Activated CD8-positive, alpha-beta memory T cell treated with anti-CD3 and anti-CD28 coated beads, Interleukin-2, amount 50 U/mL, for 1 hour (primary cell): Measurements from ENCODE around the gene CIRBP.
"Not testable (repeated sequence)": the region's sequence is repeated elsewhere in the genome, so short reads cannot be mapped to it uniquely, and the experiment has no call there.

Experiments
- DNase-seq: peaks from one replicate; pipeline ENCODE4 v3.0.0-alpha.2; 2020; ENCODE audit errors: extremely low read depth

The CIRBP gene

DNA sequence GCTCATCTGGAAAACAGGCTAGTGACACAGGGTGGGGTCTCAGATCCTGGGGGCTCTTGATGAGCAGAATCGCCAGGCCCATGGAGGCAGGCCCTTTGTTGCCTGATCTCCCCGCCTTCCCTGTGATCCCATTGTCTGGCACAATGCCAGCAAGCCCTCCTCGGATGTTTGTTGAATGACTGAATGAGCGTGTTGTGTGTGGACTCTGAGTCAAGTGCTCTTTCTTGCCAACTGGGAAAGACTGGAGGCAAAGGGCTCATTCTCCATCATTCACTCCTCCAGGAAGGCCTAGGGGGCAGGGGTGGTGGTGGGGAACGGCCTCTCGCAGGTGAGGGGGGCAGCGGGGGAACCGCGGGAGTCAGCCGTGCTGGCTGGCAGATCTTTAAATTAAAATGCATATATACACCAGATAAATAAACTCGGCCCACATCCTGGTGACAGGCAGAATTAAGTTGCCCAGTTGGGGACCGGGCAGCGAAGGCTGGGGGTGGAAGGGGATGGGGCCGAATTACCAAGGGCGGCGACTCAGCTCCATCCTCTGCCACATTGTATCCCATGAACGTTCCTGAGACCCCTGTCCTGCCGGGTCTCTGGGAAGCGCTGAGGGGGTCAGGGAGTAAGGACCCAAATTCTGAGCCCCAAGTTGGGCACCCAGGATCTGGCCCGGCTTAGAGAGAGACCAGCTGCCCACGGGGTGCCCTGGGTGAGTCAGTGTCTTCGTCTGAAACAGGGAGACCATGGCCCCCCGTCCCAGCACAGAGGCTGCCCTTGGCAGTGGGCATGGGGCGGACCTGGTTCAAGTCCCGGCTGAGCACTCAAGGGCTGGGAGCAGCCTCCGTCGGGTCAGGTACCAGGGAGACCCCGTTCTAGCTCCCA, 41.1 kb downstream of the CIRBP start:
- DNase-seq: no peak

DNA sequence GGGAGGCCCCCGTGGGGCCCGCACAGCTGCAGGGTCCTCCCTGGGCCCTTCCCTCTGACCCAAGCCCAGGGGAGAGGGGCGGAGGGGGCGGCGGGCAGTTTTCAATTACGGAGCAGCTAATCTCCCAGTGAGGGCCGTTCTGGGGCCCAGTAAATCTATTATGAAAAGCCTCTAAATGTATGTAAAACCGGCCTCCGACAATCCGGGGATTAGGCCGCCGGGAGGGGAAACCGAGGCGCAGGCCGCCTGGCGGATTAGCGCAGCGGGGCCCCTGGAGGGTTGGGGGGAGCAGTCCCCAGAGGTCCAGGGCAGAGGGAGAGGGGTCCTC, 41.7 kb downstream of the CIRBP start:
- DNase-seq: no peak

GRCh38 chr19:1311543-1312091, 42.5 kb downstream of the CIRBP start:
- no peak for DNase-seq

DNA sequence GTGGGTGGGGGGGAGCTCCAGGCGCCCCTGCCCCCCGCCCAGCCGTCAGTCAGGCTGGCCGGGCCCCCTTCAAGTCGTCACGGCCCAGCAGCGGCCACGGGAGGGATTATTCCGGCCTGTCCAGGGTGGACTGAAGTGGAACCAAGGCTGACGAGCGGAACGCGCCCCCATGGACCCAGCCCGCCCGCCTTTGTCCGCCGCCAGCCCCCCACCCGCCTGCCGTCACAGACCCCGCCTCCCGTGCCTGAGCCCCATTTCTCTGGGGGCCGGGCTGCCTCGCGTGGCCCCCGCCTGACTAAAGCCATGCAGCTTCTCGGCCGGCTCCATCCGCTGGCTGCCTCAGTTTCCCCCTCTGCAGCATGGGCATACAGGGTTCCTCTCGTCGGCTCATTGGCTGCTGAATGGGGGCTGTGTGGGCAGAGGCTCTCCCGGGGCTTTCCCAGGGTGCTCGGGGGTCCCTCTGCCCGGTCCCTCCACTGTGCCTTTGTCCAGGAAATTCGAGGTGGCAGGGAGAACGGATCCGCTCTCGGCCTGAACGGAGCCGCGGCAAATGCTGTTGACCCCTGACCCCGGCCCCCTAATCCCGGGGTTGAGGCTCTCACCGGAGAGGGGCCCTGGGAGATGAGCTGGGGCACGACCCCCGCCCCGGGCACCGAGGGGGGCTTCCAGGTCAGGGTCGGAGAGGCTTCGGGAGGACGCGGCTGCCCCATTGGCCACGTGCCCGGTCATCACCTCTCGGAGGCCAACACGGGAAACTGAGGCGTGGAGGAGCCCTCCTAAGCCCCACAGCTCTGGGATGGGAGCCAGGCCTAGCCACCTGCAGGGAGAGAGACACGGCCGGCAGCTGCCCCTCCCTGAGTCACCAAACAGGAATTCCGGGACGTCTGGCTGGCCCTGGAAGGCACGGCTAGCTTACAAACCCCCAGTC, 43.9 kb downstream of the CIRBP start:
- DNase-seq: no peak

- no peak for DNase-seq
Observed at GRCh38 chr19:1313695-1314613, 44.8 kb downstream of the CIRBP start.

GRCh38 chr19:1315470-1316166, 46.5 kb downstream of the CIRBP start:
- DNase-seq: no peak

- DNase-seq: no peak
Observed at GRCh38 chr19:1316466-1316865, 47.3 kb downstream of the CIRBP start.

DNA sequence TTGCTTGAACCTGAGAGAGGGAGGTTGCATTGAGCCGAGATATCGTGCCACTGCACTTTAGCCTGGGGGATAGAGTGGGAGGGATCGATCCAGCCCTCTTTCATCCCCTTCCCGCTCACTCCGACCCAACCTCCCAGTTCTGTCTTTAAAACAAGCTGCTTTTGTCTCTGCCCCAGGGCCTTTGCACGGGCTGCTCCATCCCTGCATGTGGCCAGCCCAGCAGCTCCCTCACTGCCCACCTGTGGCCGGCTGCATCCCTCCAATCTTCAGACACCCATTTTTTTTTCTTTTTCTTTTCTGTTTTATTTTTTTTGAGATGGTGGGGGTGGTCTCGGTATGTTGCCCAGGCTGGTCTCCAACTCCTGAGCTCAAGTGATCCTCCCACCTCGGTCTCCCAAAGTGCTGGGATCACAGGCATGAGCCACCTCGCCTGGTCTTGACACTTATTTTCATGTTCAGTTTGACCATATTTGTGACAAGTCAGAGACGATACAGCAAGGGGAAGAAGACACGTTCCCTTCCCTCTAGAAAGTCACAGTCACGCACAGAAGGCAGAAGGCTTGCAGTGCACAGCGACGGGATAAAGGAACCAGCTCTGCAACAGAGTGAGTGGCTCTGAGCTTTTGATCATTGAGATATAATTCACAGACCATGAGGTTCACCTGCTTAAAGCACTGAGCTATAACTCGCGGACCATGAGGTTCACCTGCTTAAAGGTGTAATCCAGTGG, 48.3 kb downstream of the CIRBP start:
- no peak for DNase-seq

GRCh38 chr19:1318678-1319471, 49.7 kb downstream of the CIRBP start:
- DNase-seq: no peak

DNA sequence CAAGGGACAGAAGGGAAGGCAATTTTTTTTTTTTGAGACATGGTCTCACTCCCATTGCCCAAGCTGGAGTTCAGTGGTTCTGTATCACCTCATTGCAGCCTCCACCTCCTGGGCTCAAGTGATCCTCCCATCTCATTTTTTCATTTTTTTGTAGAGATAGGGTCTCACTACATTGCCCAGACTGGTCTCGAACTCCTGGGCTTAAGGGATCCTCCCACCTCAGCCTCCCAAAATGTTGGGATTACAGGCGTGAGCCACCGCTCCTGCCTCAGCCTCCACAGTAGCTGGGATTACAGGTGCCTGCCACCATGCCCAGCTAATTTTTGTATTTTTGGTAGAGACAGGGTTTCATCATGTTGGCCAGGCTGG, 51.1 kb downstream of the CIRBP start:
- DNase-seq: not testable (repeated sequence)

GRCh38 chr19:1321539-1321938, 52.4 kb downstream of the CIRBP start:
- DNase-seq: no peak

DNA sequence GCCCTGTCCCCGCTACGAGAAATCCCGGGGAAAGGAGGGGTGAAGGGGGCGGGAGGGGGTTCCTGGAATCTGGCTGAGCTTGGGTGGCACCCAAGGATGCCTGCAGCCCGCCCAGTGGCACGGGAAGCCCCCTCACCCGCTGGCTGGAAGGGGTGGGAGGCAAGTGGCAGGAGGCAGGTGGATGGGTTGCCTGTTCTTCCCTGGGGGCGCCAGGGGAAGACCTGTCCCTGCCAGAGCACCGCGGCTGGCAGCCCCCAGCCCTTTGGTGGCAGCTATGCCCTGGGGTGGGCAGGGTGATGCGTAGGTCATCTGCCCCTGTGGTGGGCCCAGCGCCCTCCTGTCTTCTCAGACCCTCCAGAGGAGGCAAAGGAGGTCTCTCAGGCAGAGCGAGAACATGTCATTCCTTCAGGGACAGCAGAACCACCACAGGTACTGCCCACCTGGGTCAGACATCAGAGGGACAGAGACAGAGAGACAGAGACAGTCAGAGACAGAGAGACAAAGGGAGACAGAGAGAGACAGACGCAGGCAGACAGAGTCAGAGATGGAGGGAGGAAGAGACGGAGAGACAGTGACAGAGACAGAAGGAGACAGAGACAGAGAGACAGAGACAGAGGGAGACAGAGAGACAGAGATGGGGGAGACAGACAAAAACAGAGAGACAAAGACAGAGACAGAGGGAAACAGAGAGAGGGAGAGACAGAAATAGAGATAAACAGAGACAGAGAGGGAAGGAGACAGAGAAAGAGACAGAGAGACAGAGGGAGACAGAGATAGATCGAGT, 53.3 kb downstream of the CIRBP start:
- no peak for DNase-seq

DNA sequence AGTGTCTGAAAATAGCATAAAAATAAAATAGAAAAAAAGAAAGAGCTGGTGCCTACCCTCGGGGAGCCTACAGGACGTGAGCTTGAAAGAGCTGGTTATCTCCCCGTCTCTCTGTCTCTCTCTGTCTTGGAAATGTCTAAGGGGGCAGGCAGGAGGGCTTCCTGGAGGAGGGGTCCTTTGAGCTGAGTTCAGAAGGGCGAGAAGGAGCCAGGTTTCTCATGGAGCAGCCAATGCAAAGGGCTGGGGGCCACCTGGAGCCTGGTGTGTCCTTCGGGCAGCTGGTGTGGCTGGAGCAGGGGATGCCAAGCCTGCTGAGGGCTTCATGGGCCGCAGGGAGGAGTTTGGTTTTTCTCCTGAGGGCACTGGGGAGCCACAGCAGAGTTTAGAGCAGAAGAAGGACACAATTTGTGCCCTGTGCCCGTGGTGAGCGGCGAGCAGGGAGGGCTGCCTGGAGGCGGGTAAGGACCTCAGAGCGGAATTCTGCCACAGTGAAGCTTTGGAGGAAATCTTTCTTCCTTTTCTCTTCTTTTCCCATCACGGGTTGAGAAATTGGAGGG, 55.2 kb downstream of the CIRBP start:
- no peak for DNase-seq
